Small intestine (tissue), 7 donors: ENCODE data around the gene GNAL. TPM values are rescaled to one million over a fixed set of nuclear protein-coding genes. Genes with fewer than 3 reads are reported as not detected.
"Not testable (repeated sequence)": the region's sequence is repeated elsewhere in the genome, so short reads cannot be mapped to it uniquely, and the experiment has no call there.

Source experiments
- DNase-seq, 2 donors: peaks; one replicate each; pipeline versions ENCODE4 v3.0.0 to v3.0.0-alpha.2; 2013
- FAIRE-seq: peaks from 2 replicates; lab custom pipeline; 2012; peaks lifted over from hg19 to GRCh38; lab: Jason Lieb, UNC
- H3K27ac ChIP-seq, 3 donors: one replicate each; pipeline ENCODE4 v1.5.1; 2013; ENCODE audit warnings: low read length in 2 of 3, mild to moderate bottlenecking in 2 of 3, control low read depth in 1 of 3, inconsistent platforms in 1 of 3, low read depth in 1 of 3, moderate library complexity in 1 of 3
- H3K27me3 ChIP-seq, 3 donors: one replicate each; pipeline ENCODE4 v1.6.1; 2013; ENCODE audit warnings: low read length in 3 of 3, inconsistent platforms in 1 of 3; ENCODE audit not compliant: control insufficient read depth in 3 of 3, insufficient read depth in 3 of 3
- H3K36me3 ChIP-seq, 3 donors: one replicate each; pipeline ENCODE4 v1.6.1; 2013; ENCODE audit warnings: low read length in 3 of 3, inconsistent platforms in 1 of 3, low read depth in 1 of 3, mild to moderate bottlenecking in 1 of 3, moderate library complexity in 1 of 3; ENCODE audit not compliant: control insufficient read depth in 3 of 3, insufficient read depth in 2 of 3
- H3K4me1 ChIP-seq, 3 donors: one replicate each; pipeline ENCODE4 v1.6.1; 2013; ENCODE audit warnings: low read length in 2 of 3, inconsistent platforms in 1 of 3, low read depth in 1 of 3, mild to moderate bottlenecking in 1 of 3, moderate library complexity in 1 of 3; ENCODE audit not compliant: control insufficient read depth in 3 of 3, insufficient read depth in 2 of 3
- H3K4me3 ChIP-seq, 3 donors: one replicate each; pipeline ENCODE4 v1.5.1; 2013; ENCODE audit warnings: low read length in 3 of 3, control low read depth in 1 of 3, inconsistent platforms in 1 of 3, low read depth in 1 of 3, mild to moderate bottlenecking in 1 of 3, moderate library complexity in 1 of 3
- H3K9me3 ChIP-seq, 2 donors: one replicate each; pipeline ENCODE4 v1.6.1; 2013; ENCODE audit warnings: low read depth in 1 of 2, low read length in 1 of 2; ENCODE audit not compliant: control insufficient read depth in 2 of 2, insufficient read depth in 1 of 2
- WGBS, 3 donors: extraction: QIAGEN DNeasy Blood & Tissue Kit; methylation state at CpG; one replicate each; pipeline ENCODE4 v1.1.7; 2013; 5-methylcytosine and 5-hydroxymethylcytosine counted together
- polyA plus RNA-seq, 4 donors: library from polyadenylated mRNA; stranded (reverse) in 3 of 4; unstranded in 1 of 4; fragments of 200-250 nt in 3 of 4; fragments of 120-200 nt in 1 of 4; gene quantifications; one replicate each; pipeline versions ENCODE4 v1.2.1 to v1.2.3, GENCODE V29; 2013
- donor health status: healthy with polysubstance abuse.
- donor health status: control.
- donor health status: control.
- donor health status: Bipolar disorder and iron deficiency.
- donor health status: healthy.

The GNAL gene
- polyA plus RNA-seq, 4 donors: 0.45 to 6.4 (median 1.4) TPM

DNA sequence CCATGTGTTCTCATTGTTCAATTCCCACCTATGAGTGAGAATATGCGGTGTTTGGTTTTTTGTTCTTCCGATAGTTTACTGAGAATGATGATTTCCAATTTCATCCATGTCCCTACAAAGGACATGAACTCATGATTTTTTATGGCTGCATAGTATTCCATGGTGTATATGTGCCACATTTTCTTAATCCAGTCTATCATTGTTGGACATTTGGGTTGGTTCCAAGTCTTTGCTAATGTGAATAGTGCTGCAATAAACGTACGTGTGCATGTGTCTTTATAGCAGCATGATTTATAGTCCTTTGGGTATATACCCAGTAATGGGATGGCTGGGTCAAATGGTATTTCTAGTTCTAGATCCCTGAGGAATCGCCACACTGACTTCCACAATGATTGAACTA lies 1.6 kb downstream of the GNAL start:
- H3K27ac ChIP-seq, FAIRE-seq, H3K36me3 ChIP-seq, DNase-seq, H3K4me3 ChIP-seq, H3K4me1 ChIP-seq, H3K9me3 ChIP-seq: not testable (repeated sequence)
- peaks cover 2 to 25% (median 8%) of the 10 kb centered on the region in 3 donors for H3K27me3 ChIP-seq
- 10 to 58% (median 48%) methylated on average over 2 to 3 of the region's 5 CpGs for WGBS, 3 donors

DNA sequence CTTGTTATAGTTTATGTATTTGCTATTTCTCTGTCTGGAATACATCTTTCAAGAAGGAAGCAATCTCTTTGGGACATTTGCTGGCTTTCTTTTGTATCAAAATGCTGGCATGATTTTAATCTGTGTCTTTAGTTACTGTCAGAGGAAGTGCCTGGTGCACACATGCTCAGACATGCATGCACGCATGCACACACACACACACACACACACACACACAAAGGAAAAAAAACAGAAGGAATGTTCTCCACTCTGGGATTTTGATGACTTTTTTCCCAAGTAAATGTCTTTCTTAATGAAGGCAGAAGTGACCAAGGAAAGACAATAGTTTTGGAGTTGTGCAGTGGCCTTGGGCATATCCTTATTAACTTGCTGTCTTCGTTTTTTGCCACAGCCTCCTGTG lies 6.7 kb downstream of the GNAL start:
- Histone ChIP-seq H3K4me1 (no peaks in the 10 kb centered on the region), H3K27ac (no peak overlapping the region), H3K9me3 (peaks cover 0 to 2% of the 10 kb centered on the region in 2 donors), H3K4me3 (no peak overlapping the region), H3K36me3 (no peaks in the 10 kb centered on the region), H3K27me3 (peaks cover 0 to 13% (median 8%) of the 10 kb centered on the region in 3 donors)
- FAIRE-seq (no peak), DNase-seq (no peak)
- 83 to 89% (median 85%) methylated on average over 2 of the region's 2 CpGs for WGBS, 3 donors

DNA sequence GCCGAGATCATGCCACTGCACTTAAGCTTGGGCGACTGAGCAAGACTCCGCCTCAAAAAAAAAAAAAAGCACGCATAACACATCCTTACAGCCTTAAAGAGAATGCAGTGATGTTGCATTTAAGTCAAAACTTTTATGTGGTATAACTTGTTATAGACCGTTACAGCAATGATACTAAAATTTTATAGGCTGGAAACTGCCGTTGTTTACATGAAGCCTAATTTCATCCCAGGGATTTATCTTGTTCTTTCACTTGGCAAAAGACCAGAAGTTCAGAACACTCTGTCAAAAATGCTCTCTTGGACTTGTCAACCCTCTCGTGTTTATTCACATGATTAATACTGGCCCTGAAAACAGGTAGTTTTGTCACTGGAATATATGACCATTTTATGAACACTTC lies 7.4 kb downstream of the GNAL start:
- 59 to 64% (median 59%) methylated on average over 7 of the region's 7 CpGs for WGBS, 3 donors
- no peak overlapping the region for H3K4me3 ChIP-seq
- no peak for FAIRE-seq
- H3K36me3 ChIP-seq: no peaks in the 10 kb centered on the region
- peaks cover 0 to 2% of the 10 kb centered on the region in 2 donors for H3K9me3 ChIP-seq
- H3K27ac ChIP-seq: no peak overlapping the region
- DNase-seq: no peak
- H3K4me1 ChIP-seq: no peaks in the 10 kb centered on the region
- peaks cover 0 to 13% (median 8%) of the 10 kb centered on the region in 3 donors for H3K27me3 ChIP-seq

DNA sequence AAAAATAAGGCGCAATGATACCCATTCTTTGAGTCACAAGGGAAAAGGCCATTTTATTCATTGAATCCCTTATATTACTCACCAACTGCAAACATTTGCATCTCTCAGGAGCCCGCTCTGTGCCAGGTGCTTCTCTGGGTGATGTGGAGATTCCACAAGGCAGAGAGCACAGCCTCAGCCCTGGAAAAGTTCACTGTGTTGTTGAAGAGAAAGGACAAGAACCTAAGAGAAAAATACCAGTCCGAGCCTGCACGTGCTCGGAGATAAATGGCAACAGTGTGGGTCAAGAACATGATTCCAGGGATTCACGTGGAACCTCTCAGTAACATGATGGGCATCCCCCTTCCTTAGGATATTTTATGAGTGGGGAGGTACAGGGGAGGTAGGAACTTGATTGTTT lies 11.8 kb downstream of the GNAL start:
- Histone ChIP-seq H3K36me3 (no peaks in the 10 kb centered on the region), H3K9me3 (no peaks in the 10 kb centered on the region), H3K27ac (no peak overlapping the region), H3K4me1 (no peaks in the 10 kb centered on the region), H3K27me3 (no peaks in the 10 kb centered on the region), H3K4me3 (no peak overlapping the region)
- 89 to 91% (median 90%) methylated on average over 6 of the region's 6 CpGs for WGBS, 3 donors
- DNase-seq (no peak), FAIRE-seq (no peak)

DNA sequence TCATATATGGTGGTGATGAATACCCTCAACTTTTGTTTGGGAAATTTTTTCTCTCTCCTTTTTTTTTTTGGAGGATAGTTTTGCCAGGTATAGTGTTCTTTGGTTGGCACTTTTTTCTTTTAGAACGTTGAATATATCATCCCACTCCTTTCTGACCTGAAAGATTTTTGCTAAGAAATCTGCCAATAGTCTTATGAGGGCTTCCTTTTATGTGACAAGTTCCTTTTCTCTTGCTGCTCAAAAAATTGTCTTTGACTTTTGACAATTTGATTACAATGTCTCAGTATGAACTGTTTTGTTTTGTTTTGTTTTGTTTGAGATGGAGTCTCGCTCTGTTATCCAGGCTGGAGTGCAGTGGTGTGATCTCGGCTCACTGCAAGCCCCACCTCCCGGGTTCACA lies 21.5 kb downstream of the GNAL start:
- FAIRE-seq (no peak), DNase-seq (no peak)
- no peak overlapping the region for H3K4me3 ChIP-seq
- no peaks in the 10 kb centered on the region for H3K27me3 ChIP-seq
- no peak overlapping the region for H3K27ac ChIP-seq
- H3K4me1 ChIP-seq: no peaks in the 10 kb centered on the region
- 80 to 88% (median 88%) methylated on average over 4 of the region's 4 CpGs for WGBS, 3 donors
- H3K36me3 ChIP-seq: no peaks in the 10 kb centered on the region
- no peaks in the 10 kb centered on the region for H3K9me3 ChIP-seq

DNA sequence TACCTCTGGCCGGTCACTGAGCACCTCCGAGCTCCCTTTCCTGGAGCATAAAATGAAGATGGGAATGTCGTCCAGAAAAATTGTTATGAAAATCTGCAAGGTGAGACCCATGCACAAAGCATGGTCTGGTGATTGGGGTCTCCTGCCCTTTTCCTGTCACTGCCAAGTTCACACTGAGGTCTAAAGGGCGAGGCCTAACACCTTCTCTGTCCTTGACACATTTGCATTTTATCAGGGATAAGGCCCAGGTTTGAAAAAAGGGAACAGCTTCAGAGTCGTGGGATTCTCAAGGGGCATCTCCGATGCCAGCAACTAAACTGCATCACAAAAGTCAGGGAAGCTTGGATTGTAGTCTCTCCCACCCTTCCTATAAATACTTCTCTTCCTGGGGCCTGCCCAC lies 24.7 kb downstream of the GNAL start:
- no peaks in the 10 kb centered on the region for H3K9me3 ChIP-seq
- DNase-seq (no peak), FAIRE-seq (no peak)
- H3K4me1 ChIP-seq: no peaks in the 10 kb centered on the region
- WGBS, 3 donors: 70 to 74% (median 70%) methylated on average over 6 of the region's 6 CpGs
- no peak overlapping the region for H3K4me3 ChIP-seq
- no peaks in the 10 kb centered on the region for H3K27me3 ChIP-seq
- no peaks in the 10 kb centered on the region for H3K36me3 ChIP-seq
- H3K27ac ChIP-seq: no peak overlapping the region

DNA sequence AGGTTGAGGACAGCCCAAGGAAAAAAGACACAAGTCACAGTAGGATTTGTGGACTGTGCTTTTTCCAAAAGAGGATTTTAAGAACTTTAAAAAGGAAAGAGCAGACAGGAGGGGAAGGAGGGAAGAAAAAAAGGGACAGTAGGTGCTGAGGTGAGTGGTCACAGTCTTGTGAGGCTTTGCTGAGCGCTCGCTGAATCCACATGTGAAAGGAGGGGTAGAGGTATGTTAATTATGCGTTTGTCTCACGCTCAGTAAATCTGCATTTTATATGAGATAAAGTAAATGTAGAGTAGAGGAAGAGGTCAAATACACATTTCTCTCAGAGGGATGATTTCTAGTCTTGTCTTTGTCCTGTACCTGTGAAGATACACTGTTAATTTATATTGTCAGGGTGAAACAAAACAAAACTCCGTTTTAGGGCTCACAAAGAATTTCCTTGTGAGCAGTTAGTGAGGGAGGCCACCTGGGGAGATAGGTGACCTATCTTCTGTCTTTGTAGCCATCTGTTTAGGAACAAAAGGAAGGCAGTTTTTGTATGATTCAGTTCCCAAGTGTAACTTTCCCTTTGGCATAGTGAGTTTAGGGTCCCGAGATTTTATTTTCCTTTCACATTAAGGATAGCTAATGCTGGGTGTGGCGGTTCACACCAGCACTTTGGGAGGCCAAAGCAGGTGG lies 25.3 kb downstream of the GNAL start:
- no peaks in the 10 kb centered on the region for H3K36me3 ChIP-seq
- no peak overlapping the region for H3K4me3 ChIP-seq
- H3K27ac ChIP-seq: no peak overlapping the region
- FAIRE-seq (no peak), DNase-seq (no peak)
- no peaks in the 10 kb centered on the region for H3K27me3 ChIP-seq
- no peaks in the 10 kb centered on the region for H3K9me3 ChIP-seq
- WGBS, 3 donors: 64 to 74% (median 72%) methylated on average over 7 of the region's 7 CpGs
- H3K4me1 ChIP-seq: no peaks in the 10 kb centered on the region

DNA sequence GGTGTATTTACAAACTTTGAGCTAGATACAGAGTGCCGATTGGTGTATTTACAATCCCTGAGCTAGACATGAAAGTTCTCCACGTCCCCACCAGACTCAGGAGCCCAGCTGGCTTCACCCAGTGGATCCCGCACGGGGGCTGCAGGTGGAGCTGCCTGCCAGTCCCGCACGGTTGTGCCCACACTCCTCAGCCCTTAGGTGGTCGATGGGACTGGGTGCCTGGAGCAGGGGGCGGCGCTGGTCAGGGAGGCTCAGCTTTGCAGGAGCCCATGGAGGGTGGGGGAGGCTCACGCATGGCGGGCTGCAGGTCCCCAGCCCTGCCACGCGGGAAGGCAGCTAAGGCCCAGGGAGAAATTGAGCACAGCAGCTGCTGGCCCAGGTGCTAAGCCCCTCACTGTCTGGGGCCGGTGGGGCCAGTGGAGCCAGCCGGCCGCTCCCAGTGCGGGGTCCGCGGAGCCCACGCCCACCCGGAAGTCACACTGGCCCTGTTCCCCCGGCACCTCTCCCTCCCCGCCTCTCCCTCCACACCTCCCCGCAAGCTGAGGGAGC lies 27.8 kb downstream of the GNAL start:
- 91 to 97% (median 96%) methylated on average over 10 to 24 of the region's 24 CpGs for WGBS, 3 donors
- not testable (repeated sequence) for H3K27me3 ChIP-seq, H3K4me1 ChIP-seq, H3K27ac ChIP-seq, H3K36me3 ChIP-seq, FAIRE-seq, H3K4me3 ChIP-seq, DNase-seq, H3K9me3 ChIP-seq

DNA sequence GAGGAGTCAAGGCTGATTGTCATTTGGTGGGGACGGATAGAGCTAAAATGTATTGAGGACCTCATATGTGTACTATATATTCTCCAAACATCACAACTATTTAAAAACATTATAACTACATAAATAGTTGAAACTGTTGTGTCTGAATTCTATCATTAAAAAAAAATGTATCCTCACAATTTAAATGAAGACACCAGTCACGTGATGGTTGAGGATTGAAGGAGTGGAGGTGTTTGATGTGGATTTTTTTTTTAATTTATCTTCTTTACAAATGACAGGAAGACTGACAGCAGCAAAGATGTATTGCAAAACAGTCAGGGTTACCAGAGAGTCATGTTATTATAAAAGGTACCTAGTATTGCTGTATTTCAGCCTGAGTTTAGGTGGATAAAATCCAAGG lies 30.0 kb downstream of the GNAL start:
- 68 to 76% (median 71%) methylated on average over 2 of the region's 2 CpGs for WGBS, 3 donors
- no peaks in the 10 kb centered on the region for H3K27me3 ChIP-seq
- H3K4me3 ChIP-seq: no peak overlapping the region
- no peaks in the 10 kb centered on the region for H3K36me3 ChIP-seq
- no peak overlapping the region for H3K27ac ChIP-seq
- H3K9me3 ChIP-seq: no peaks in the 10 kb centered on the region
- no peak for FAIRE-seq
- H3K4me1 ChIP-seq: no peaks in the 10 kb centered on the region
- no peak for DNase-seq
